HG02981 (cell line): ENCODE results near the gene RBBP5.
"Not testable (repeated sequence)": the region's sequence is repeated elsewhere in the genome, so short reads cannot be mapped to it uniquely, and the experiment has no call there.

Experiments used
- ATAC-seq: cut with Tn5 transposase; IDR thresholded peaks from one replicate; pipeline ENCODE4 v1.9.1; 2021; ENCODE audit warnings: mild to moderate bottlenecking, moderate library complexity; ENCODE audit not compliant: unreplicated experiment

RBBP5 gene, protein sequence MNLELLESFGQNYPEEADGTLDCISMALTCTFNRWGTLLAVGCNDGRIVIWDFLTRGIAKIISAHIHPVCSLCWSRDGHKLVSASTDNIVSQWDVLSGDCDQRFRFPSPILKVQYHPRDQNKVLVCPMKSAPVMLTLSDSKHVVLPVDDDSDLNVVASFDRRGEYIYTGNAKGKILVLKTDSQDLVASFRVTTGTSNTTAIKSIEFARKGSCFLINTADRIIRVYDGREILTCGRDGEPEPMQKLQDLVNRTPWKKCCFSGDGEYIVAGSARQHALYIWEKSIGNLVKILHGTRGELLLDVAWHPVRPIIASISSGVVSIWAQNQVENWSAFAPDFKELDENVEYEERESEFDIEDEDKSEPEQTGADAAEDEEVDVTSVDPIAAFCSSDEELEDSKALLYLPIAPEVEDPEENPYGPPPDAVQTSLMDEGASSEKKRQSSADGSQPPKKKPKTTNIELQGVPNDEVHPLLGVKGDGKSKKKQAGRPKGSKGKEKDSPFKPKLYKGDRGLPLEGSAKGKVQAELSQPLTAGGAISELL

DNA sequence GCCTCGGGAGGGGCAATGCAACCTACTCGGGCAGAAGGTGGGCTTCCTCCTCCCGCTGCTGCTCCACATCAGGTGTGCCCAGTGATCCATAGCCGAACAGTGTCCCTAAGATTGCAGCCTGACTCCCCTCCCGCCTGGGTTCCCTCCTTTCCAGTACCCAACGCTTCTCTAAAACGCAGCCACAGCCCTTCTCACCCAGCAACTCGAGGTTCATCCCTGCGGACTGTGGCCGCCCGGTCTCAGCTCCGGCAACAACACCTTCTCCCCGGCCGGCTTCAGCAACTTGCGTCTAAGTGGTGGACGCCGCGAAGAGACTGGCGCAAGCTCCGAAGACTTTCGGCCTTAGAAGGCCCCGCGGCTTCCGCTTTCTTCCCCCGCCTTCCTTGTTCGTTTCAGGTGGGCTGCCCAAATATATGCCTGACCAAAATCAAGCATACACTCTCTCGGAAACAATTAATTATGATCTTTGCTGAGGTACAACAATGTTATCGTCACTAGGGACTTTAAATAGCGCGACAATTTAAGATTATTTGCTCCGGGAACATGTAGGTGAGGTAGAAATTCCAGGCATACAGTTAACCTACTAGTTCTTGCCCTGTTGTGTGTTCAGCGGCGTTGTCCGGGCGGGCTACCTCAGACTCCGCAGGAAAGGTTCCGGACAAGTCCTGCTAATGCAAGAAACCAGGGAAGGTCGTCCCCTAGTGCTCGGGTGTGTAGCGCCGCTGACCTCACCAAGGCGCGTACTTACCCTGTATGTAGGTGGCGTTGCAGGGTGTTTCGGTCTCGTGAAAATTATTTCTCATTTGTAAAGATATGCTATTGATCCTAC, at the start of gene RBBP5:
RBBP5 (minus strand) TSS at position 319 of the 829 bp plus-strand sequence; CDS start at position 214, 105 bp downstream.
- ATAC-seq: peak; percentile 95

DNA sequence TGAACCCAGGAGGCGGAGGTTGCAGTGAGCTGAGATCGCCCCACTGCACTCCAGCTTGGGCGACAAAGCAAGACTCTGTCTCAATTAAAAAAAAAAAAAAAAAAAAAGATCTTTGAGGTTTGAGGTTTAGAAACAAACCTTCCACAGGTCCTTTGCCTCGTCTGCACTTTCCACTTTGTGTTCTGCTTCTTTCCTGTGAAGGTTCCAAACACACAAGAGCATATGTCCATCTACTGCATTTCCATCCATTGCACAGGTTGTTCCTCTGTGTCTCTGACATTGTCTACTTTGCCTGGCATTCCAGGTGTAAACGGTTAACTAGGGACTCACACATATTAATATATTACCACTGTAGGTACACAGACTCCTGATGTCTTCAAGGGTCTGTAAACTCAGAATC, 49.6 kb upstream of the RBBP5 start:
- ATAC-seq: no peak

DNA sequence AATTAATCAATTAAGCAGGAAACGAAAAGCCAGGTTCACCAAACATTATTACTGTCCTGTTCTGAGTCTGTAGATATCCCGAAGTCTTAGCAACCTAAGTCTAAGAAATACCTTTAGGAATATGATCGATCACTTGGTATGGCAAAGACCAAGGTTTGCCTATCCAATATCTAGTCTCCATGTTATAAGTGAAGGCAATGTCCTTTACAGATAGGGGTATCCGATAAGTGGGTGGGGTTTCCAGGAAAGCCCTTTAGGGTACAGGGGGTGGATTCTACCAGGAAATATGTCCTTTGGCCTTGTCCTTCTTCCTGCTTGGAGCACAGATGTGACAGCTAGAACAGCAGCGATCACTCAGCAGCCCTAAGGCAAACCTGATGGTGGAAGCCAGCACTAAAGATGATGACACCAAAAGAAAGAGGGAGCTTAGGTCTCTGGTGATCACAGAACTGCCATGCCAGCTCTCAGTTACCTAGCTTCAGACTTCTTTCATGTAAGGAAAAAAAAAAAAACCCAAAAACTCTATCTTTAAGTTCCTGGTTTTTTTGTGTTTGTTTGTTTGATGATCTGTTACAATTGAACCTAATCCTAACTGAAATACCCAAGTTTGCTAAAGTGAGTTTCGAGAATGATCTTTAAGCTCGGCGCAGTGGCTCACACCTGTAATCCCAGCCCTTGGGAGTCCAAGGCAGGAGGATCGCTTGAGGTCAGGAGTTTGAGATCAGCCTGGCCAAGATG, 48.9 kb upstream of the RBBP5 start:
- ATAC-seq: no peak

DNA sequence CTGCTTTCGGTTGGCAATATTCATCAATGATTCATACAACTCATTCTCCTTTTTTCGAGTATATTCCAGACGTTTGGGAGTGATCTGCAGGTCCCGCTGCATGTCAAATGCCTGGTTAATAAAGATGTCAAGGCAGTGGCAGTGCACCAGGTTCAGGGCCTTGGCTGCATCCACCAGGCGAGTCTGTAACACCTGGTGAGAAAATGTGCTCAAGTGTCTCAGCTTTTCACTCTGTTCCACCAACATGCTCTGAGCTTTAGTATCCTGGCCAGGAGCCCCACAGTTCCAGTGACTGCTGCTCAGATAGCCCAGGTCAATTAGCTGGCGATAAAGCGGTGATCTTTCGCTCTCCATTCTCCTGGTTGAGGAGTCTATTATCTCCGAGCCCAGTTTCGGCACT, 47.5 kb upstream of the RBBP5 start:
- no peak for ATAC-seq

DNA sequence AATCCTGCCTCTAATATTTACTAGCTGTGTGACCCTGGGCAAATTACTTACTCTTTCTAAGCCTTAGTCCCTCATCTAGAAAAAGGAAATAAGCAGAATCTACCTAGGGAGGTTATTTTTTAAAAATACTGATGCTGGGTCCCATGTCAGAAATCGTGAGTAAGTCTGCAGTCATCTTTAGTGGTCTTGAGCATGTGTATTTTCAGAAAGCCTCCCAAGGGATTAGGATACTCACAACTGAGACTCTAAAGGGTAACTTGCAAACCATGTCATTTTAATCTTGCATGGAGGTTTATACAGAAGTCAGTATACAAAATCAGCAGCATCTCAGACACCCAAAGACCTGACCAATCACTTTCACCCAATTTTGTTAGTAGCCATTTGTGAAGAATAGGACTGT, 46.5 kb upstream of the RBBP5 start:
- ATAC-seq: no peak

DNA sequence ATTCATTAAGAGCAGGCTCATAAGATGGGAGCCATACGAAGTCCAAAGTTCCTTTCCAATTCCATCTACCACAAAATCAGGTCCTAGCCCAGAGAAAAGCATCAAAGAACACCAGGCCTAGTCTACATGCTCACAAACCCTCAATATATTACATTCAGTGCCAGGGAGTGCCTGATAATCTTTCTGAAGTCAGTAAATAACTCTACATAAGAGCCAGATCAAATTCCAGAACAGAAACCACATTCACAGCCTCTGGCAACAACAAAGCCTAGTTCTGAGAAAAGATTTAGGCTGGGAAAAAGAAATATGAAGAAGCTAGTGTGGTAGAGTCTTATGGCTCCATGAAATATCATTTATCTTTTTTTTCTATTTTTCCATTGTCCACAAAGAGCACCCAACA, 40.5 kb upstream of the RBBP5 start:
- ATAC-seq: no peak

DNA sequence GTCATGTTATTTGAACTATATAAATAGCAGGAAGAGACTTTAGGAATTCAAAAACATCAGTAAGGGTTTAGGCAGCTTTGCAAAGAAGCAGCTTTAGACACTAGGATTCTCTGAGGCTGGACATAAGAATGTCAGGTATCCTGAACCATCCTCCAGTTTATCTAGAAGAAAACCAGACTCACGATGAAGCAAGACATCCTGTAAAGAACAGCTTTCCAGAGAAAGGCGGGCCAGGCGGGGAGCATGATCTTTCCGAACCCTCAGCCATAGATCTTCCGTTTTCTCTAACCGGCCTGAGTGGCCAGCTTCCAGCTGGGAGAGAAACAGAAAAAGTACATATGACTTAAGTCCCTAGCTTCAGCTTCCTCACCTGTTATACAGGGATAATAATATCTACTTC, 39.3 kb upstream of the RBBP5 start:
- ATAC-seq: no peak

DNA sequence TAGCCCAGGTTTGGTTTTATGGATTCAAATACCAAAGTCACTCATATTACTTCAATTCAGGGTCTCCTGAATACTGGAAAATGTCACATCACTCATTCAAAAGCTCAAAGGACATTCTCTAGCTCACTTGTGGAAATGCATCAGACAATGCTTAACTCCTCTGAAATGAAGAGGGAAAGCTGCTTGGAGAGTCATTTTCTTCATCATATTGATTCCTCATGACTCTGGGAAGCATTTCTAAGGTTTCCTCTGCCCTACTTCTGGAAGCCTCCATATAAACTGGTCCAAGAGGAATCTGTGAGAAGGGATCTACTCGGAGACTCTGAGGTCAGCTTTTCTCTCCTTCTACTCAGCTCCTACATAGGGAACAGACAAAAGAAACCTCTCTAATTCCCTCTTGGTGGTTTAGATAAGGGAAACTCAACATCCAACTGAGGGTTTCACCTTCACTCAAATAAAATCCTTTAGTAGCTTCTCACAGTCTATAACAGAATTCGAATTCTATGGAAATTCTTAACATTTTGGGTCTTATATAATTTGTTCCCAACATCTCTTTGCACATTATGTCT, 36.4 kb upstream of the RBBP5 start:
- no peak for ATAC-seq

DNA sequence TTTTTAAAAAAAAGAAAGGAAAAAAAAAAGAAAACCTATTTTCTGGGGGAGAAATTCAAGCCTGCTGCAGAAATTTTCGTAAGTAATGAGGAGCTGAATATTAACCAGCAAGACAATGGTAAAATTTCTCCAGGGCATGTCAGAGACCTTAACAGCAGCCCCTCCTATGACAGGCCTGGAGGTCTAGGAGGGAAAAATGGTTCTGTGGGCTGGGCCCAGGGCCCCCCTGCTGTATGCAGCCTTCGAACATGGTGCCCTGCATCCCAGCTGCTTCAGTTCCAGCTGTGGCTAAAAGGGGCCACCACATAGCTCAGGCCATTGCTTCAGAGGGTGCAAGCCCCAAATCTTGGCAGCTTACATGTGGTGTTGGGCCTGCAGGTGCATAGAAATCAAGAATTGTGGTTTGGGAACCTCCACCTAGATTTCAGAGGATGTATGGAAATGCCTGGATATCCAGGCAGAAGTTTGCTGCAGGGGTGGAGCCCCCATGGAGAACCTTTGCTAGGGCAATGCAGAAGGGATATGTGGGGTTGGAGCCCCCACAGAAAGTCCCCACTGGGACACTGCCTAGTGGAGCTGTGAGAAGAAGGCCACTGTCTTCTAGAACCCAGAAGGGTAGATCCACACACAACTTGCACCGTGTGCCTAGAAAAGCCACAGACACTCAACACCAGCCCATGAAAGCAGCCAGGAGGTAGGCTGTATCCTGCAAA, 34.0 kb upstream of the RBBP5 start:
- ATAC-seq: not testable (repeated sequence)

DNA sequence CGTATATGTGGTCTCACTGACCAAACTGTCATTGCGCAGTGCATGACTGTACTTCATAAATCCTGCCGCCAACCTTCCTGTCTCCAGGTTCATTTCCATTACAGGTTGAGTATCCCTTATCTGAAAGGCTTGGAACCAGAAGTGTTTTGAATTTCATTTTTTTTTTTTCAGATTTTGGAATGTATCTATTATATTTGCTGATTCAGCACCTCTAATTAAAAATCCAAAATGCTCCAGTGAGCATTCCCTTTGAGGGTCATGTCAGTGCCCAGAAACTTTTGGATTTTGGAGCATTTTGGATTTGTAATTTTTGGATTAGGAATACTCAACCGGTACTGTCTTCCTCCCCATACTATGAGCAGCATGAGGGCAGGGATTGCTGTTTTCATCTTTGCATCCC, 30.7 kb upstream of the RBBP5 start:
- no peak for ATAC-seq

DNA sequence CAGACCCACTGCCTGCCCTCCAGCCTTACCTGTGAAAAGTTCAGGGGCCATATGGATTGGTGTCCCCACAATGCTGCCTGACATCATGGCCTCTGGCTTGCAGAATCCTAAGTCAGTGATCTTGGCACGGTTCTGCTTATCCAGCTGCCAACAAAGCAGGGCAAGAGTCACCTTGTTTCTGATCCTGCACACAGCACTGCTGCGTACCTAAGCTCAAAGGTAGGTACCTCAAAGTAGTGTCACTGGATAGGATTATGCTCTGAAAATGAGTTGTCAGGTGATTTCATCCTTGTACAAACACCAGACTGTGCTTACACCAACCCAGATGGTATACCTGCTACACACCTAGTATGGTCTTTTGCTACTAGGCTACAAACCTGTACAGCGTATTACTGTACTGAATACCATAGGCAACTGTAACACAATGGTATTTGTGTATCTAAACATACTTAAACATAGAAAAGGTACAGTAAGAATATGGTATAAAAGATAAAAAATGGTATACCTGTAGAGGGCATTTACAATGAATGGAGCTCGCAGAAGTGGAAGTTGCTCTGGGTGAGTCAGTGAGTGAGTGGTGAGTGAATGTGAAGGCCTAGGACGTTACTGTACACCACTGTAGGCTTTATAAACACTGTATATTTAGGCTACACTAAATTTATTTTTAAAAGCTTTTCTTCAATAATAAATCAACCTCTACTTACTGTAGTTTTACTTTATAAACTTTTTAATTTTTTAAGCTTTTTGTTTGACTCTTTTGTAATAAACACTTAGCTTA, 29.1 kb upstream of the RBBP5 start:
- ATAC-seq: no peak

DNA sequence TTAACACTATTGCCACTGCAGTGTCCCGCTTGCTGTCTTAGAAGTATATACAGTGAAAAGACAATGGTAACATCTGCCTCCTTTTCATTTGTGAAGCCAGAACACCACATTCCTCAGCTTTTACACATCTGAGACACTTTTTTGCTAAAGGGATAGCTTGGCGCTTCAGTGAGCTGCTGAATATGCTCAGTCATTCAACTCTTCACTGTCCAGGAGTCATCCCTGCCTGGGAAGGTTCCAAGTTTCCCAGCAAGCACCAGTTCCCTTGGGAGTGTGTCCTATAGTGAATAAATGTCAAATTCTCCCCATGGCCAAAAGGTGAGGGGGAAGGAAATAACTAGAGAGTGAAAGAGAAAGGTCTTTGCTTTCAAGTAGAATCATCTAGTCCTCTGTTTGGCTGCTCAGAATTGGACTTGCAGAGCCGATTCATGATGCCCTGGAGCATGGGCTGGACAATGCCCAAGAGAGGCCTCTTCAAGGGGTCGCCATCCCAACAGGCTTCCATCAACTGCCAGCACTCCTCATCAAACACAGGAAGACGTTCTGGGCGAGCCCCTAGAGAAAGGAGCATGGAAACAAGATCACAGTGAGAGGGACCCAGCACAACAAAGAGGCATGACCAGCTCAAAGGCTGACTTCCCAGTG, 25.5 kb upstream of the RBBP5 start:
- no peak for ATAC-seq

DNA sequence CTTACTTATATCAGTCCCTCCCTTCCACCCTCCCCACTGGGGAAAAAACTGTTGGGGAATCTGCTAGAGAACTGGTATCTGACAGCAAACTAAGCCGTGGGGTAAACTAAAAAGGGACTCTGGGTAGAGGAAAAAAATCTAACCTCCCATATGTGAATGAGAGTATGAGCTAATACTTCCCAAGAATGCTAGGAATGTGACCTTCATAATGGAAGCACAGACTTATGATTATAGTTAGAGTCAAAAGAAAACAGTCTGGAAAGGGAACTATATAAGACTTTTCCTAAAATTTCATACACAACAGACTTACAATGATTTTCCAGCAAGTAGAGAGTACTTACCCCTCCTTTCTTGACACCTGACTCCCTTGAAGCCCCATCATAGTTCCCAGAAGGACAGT, 23.0 kb upstream of the RBBP5 start:
- no peak for ATAC-seq

DNA sequence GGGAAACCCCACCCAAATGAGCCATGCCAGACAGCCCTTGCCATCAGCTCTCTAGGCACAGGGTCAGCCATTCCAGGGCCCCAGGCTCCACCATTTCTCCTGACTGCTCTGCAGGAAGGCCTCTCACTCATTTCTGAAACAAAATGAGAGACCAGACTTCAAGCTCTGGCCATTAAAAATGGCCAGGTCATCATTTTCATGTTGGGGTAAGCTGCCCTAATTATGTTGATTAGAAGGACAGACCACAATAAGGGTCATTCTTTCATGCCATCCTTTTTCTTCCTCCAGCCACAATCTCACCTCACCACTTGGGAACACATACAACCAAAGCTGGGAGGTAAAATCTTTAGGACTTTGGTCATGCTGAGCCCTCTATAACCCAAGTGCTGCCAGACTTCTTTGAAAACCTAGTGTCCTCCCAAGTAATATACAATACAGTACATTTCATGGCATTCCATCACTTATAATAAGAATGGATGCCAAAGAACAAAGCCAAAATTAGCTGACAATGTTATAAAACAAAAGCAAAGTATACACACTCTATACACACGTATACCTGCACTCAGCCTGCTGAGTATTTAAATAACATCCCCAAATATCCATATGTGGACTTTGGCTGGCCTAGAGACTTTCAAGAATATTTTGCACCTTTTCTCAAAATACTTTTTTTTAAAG, 22.4 kb upstream of the RBBP5 start:
- no peak for ATAC-seq

DNA sequence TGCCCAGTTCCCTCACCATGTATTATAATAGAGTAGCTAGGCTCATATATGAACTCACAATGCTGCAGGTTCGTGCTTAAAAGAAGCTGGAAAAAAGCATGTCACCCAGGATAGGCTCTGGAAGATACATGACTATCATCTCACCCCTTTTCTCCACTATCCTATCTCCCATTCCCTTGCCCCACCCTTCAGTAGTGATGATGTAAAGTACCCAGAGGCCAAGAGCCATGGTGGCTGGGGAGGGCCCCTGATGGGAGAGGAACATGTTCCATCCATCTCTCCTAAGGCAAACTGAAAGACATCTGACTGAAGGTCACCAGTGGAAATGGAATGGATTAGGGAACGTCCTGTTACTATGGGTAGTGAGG, 20.3 kb upstream of the RBBP5 start:
- ATAC-seq: no peak

DNA sequence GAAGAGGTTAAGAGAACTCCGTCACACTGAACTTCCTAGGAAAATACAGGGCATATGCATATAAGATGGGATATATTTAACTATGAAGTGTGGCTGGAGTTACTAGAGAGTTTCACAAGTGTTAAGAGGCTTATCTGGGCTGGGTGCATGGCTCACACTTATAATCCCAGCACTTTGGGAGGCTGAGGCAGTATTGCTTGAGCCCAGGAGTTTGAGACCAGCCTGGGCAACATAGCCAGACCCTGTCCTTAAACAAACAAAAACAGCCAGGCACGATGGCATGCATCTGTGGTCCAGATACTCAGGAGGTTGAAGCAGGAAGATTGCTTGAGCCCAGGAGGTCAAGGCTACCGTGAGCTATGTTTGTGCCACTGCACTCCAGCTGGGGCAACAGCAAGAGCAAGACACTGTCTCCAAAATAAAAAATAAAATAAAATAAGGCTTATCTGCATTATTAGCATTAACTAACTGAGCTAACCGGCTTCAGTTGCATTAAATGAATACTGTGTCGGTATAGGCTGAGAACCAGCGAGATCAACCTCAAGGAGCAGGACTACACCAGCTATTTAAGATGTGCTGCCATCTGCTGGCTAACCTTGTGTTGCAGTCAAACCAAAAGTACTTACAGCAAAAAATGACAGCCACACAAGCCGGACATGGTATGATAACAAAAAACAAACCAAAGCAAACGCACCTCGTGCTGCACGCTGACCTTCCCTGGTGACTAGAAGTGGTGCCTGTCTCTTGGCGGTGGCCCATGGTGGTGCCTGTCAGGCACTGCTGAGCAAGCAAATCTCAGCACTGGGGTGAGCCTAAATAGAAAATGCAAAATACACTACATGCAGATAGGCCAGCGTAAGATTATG, 19.7 kb upstream of the RBBP5 start:
- ATAC-seq: peak; percentile 48

DNA sequence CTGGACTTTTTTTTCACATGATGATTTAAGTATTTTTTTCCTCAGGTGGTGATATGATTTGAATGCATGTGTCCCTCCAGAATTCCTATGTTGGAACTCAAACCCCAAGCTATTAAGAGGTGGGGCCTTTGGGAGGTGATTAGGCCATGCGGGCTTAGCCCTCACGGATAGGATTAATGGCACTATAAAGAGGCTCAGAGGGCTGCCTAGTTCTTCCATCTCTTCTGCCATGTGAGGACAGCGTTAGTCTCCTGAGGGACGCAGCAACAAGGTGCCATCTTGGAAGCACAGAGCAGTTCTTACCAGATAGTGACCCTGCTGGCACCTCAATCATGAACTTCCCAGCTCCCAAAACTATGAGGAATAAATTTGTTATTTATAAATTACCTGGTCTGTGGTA, 18.3 kb upstream of the RBBP5 start:
- no peak for ATAC-seq

DNA sequence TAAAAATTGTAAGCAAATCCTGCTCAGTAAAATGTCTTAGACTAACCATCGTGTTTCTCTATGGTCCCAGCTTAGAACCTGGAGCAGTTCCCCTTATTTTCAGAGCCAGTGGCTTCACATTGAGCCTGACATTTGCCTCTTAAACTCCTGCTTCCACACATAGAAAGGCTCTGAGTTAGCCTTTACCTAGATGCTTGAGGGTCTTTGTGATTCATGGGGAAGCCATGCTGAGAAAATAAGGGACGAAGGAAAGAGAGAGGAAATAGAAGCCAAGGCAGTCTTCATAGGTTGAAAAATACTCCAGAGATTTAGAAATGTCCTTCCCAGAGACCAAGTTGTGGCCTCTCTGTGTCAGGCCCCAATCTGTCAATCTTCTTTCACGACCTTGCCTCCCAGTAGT, 16.1 kb upstream of the RBBP5 start:
- ATAC-seq: no peak
